ENCODE results near the gene RWDD3. TPM values are rescaled to one million over a fixed set of nuclear protein-coding genes. Genes with fewer than 3 reads are reported as not detected.

The RWDD3 gene
- total RNA-seq: 11.7 TPM

- ATAC-seq: peak; percentile 91
- peak; percentile 95 for DNase-seq (ENCODE audit: low spot score)
These were observed at the start of gene RWDD3 for GRCh38 chr1:95233737-95234500. Gene RWDD3, plus strand, starts transcription at chr1:95234210. Its CDS starts 21 bp downstream, at chr1:95234231.

GRCh38 chr1:95186149-95186548, 47.9 kb upstream of the RWDD3 start:
- no peak for DNase-seq (ENCODE audit: low spot score)

GRCh38 chr1:95193591-95193990, 40.4 kb upstream of the RWDD3 start:
- ATAC-seq (no peak), DNase-seq (ENCODE audit: low spot score) (no peak)

More at GRCh38 chr1:95186149-95186548, 47.9 kb upstream of the RWDD3 start:
- no peak for ATAC-seq

GRCh38 chr1:95195046-95195445, 39.0 kb upstream of the RWDD3 start:
- no peak for ATAC-seq
- DNase-seq (ENCODE audit: low spot score): no peak

- DNase-seq (ENCODE audit: low spot score) (no peak), ATAC-seq (no peak)
These were observed 38.0 kb upstream of the RWDD3 start for GRCh38 chr1:95196017-95196416.

DNA sequence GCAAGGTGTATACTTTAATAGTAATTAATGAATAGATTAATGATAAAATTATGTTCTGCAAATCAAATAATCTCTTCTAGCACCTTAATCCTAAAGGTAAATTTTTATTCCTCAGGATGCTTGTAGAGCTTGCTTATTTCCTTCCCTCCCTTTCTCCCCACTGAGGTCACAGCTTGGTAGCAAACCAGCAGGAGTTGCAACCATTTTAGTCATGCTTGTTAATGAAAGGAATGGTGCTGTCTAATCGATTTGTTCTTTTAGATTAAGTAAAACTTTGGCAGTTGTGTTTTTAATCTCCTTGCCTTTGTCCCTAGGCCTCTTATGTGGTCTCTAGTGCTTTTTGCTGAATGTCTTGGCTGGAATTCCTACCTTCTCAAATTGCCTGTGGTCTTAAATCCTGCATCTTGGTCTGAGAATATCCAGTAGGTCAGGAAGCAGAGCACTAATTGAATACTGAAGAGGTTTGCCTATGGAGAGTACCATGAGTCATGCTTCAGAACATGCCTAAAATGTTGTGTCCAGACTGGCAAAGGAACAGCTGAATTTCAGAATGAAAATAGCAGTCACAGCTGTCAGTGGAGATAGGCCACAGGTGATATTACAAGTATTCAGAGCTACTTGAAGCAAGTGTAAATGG, 36.3 kb upstream of the RWDD3 start:
- ATAC-seq: peak; percentile 16

DNA sequence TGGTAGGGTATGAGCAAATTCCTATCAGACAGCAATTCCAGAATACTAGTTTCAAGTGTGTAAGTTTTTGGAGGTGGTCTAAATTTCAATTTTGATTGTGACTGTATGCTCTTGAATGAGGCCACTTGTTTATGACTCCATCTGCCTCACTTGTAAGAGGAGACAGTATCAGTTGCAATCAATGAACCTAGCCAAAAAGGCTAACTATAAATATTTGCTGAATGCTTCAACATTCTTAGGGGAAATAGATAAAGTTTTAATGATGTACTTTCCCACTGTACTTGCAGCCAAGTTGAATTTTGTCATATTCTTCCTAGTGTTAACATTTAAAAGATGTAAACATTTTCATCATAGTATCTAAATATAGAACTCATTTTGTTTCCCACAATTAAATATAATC, 32.1 kb upstream of the RWDD3 start:
- DNase-seq (ENCODE audit: low spot score) (no peak), ATAC-seq (no peak)

More for the DNA sequence above, 36.3 kb upstream of the RWDD3 start:
- no peak for DNase-seq (ENCODE audit: low spot score)

GRCh38 chr1:95203908-95204437, 30.0 kb upstream of the RWDD3 start:
- DNase-seq (ENCODE audit: low spot score) (no peak), ATAC-seq (no peak)

DNA sequence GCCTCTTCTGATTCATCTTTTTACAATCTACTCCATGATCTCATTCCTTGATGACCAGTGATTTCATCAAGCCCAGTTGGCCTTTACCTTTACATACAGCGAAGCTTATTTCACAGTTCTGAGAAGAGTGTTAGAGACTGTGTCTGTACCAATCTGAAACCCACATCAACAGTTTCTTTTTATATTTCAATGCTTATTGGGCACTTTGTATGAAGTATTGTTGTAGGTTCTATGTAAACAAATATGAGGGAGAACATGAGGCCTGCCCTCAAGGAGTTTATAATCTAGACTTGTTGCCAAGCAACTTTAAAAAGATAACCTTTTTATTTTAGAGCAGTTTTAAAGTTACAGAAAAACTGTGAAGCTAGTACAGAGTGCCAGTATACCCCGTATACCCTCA, 27.5 kb upstream of the RWDD3 start:
- no peak for DNase-seq (ENCODE audit: low spot score)

DNA sequence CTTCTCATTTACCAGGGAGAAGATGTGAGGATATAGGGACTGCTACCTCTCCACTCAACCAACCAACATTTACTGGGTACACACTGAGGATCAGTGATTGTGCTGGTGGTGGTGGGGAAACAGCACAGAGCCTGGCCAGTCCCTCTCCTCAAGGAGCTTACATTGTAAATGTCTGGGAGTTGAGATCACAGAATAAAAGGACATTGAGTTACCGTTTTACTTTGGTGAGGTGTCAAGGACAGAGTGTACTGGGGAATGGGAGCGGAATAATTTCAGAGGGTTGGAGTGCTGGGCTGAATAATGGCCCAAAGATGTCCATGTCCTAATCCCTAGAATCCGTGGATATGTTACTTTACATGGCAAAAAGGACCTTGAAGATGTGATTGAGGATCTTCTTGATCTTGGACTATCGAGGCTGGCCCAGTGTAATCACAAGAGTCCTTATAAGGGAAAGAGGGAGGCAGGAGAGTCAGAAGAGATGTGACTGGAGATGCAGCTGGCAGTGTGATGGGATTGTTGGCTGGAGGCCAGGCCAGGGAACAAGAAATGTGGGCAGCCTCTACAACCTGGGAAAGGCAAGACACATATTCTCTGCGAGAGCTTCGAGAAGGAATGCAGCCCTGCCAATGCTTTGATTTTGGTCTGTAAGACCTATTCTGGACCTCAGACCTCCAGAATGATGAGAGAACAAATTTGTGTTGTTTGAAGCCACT, 26.6 kb upstream of the RWDD3 start:
- DNase-seq (ENCODE audit: low spot score): no peak
- peak; percentile 30 for ATAC-seq

More for the DNA sequence above, 27.5 kb upstream of the RWDD3 start:
- no peak for ATAC-seq

- DNase-seq (ENCODE audit: low spot score): no peak
- ATAC-seq: no peak
These were observed 25.1 kb upstream of the RWDD3 start for GRCh38 chr1:95208876-95209275.

DNA sequence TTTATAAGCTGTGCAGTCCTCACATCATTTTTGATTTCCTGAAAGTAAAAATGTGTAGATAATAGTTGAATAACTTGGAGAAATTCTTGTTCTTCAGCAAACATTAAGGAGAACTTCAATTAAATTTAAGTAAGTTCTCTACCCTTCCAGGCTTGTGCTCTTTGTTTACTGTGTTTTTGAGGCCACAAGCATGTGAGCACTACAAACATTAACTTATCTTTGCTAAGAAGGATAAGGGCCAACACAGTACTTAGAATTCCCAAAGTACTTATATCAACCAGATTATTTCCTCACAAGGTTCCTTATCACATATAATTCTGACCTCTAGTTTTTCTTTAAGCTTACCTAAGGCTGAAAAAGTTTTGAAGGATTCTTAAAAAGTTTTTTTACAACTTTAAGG, 24.7 kb upstream of the RWDD3 start:
- ATAC-seq (peak; percentile 54), DNase-seq (ENCODE audit: low spot score) (no peak)

- ATAC-seq (no peak), DNase-seq (ENCODE audit: low spot score) (no peak)
These were observed 17.6 kb upstream of the RWDD3 start for GRCh38 chr1:95216292-95216990.

GRCh38 chr1:95217371-95217770, 16.6 kb upstream of the RWDD3 start:
- ATAC-seq: no peak
- DNase-seq (ENCODE audit: low spot score): no peak

DNA sequence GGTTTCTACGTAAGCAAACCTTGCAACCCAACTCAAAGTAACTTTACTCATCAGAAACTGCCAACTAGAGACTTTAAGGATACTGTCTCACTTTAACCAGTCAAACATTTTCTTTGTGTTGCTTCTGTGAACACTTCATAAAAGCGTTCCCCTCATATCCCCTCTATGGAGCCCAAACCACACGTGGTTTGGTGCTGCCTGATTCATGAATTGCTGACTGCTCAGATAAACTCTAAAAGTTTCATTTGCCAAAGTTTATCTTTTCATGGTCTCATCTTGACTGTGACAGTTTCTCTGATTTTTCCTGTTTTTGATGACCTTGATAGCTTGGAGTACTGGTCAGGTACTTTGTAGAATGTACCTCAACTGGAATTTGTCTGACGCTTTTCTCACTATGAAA, 14.6 kb upstream of the RWDD3 start:
- ATAC-seq (no peak), DNase-seq (ENCODE audit: low spot score) (no peak)

DNA sequence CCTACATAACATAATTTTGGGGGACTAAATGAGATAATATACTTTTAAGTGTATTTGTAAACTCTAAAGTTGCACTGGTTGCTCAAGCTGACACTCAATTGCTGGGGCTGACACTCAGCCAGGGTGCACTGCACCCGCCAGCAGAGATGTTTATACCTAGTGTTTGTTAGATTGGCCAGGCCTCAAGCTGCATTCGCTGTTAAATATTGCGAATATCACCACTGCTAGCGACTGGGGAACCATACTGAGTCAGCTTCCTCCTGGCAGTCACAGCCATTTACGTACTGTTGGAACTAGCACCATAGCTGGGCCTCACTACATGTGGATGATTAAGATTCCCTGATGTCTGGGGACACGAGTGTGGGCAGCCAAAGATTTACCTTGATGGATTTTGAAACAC, 12.7 kb upstream of the RWDD3 start:
- ATAC-seq (peak; percentile 92), DNase-seq (ENCODE audit: low spot score) (peak; percentile 71)

DNA sequence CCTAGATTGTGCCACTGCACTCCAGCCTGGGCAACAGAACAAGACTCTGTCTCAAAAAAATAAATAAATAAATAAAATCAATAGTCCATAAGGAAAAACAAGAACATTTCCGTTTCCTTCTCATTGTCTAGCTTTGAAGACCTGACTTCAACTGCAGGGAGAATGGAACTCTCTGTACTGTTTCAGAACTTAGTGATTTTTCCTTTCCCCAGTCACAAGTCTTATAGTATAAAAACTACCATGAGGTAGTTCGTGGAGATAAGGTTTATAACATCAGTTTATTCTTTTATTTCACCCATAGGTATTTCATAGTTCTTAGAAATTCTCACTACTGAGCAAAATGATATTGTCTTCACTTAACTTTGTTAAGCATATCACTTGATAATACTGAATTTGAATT, 11.4 kb upstream of the RWDD3 start:
- DNase-seq (ENCODE audit: low spot score) (no peak), ATAC-seq (no peak)

DNA sequence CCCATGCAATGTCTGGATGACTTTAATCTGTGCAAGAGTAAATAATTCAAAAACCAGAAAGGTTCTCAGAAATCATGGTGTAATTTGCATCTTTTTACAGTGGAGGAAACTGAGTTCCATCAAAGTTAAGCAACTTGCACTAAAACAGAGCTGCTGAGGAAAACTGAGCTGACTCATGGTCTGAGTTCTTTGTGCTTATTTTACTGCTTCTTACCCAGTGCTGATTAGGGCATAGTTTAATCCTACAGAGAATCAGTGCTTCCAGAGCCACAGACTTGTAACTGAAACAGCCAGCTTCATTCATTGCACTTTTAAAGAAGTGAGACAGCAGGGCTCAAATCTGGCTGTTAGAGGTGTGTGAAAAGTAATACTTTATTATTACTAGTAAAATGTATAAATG, 10.9 kb upstream of the RWDD3 start:
- ATAC-seq: no peak
- DNase-seq (ENCODE audit: low spot score): no peak

- ATAC-seq (no peak), DNase-seq (ENCODE audit: low spot score) (no peak)
These were observed 7.0 kb upstream of the RWDD3 start for GRCh38 chr1:95226781-95227660.

GRCh38 chr1:95229037-95229436, 5.0 kb upstream of the RWDD3 start:
- DNase-seq (ENCODE audit: low spot score) (no peak), ATAC-seq (no peak)
